GM23248 (cell line): Measurements from ENCODE around the gene SLC35F3. TPM values are rescaled to one million over a fixed set of nuclear protein-coding genes. Genes with fewer than 3 reads are reported as not detected.

Experiments
- DNase-seq: peaks from one replicate; pipeline ENCODE4 v3.0.0-alpha.2; 2015
- H2AFZ ChIP-seq: fragments of 200-600 bp; sonication (generic); 2 replicates; pipeline ENCODE4 v1.6.1; 2016; ENCODE audit warnings: antibody characterized with exemption
- H3F3A ChIP-seq: fragments of 200-600 bp; sonication (generic); 2 replicates; pipeline ENCODE4 v1.6.1; 2016; ENCODE audit warnings: mild to moderate bottlenecking, antibody characterized with exemption, mixed run types; ENCODE audit not compliant: insufficient read depth
- H3K27ac ChIP-seq: fragments of 200-600 bp; sonication (generic); 2 replicates; pipeline ENCODE4 v1.5.1; 2016; ENCODE audit warnings: mild to moderate bottlenecking
- H3K27me3 ChIP-seq: fragments of 200-600 bp; sonication (generic); replicated peaks from 2 replicates; pipeline ENCODE4 v1.6.1; 2016; ENCODE audit warnings: mild to moderate bottlenecking; ENCODE audit not compliant: insufficient read depth
- H3K36me3 ChIP-seq: fragments of 200-600 bp; sonication (generic); 2 replicates; pipeline ENCODE4 v1.6.1; 2016; ENCODE audit warnings: low read depth, mild to moderate bottlenecking
- H3K4me1 ChIP-seq: fragments of 200-600 bp; sonication (generic); 2 replicates; pipeline ENCODE4 v1.6.1; 2016; ENCODE audit warnings: mild to moderate bottlenecking; ENCODE audit not compliant: insufficient read depth
- H3K4me2 ChIP-seq: fragments of 200-600 bp; sonication (generic); one replicate; pipeline ENCODE4 v1.6.1; 2016; ENCODE audit warnings: mild to moderate bottlenecking; ENCODE audit not compliant: unreplicated experiment
- H3K4me3 ChIP-seq: fragments of 200-600 bp; sonication (generic); 2 replicates; pipeline ENCODE4 v1.5.1; 2016; ENCODE audit warnings: mild to moderate bottlenecking
- H3K79me2 ChIP-seq: fragments of 200-600 bp; sonication (generic); 2 replicates; pipeline ENCODE4 v1.6.1; 2016; ENCODE audit warnings: mild to moderate bottlenecking; ENCODE audit not compliant: insufficient read depth
- H3K9ac ChIP-seq: fragments of 200-600 bp; sonication (generic); 2 replicates; pipeline ENCODE4 v1.6.1; 2016; ENCODE audit warnings: mild to moderate bottlenecking
- H3K9me2 ChIP-seq: fragments of 200-600 bp; sonication (generic); 2 replicates; pipeline ENCODE4 v1.6.1; 2016; ENCODE audit warnings: mixed run types, mild to moderate bottlenecking, moderate library complexity; ENCODE audit not compliant: insufficient read depth
- H3K9me3 ChIP-seq: fragments of 200-600 bp; sonication (generic); one replicate; pipeline ENCODE4 v1.6.1; 2017; ENCODE audit warnings: low read depth
- H4K20me1 ChIP-seq: fragments of 200-600 bp; sonication (generic); 2 replicates; pipeline ENCODE4 v1.6.0; 2016; ENCODE audit not compliant: insufficient read depth
- EZH2 ChIP-seq: fragments of 200-600 bp; sonication (generic); IDR thresholded peaks from 2 replicates; pipeline ENCODE4 v1.6.1; 2018; ENCODE audit warnings: antibody characterized with exemption, mild to moderate bottlenecking; ENCODE audit not compliant: insufficient read depth, poor library complexity, severe bottlenecking
- EZH2phosphoT487 ChIP-seq: fragments of 200-600 bp; sonication (generic); IDR thresholded peaks from 2 replicates; pipeline ENCODE4 v1.6.1; 2018; ENCODE audit warnings: antibody characterized with exemption, moderate library complexity, mild to moderate bottlenecking, low read depth; ENCODE audit not compliant: insufficient read depth
- WGBS, 2 experiments: methylation state at CpG; one replicate each; pipeline ENCODE4 v1.1.6; 2015 to 2017; ENCODE audit warnings: low lambda C conversion rate in 2 of 2, low coverage in 1 of 2; ENCODE audit errors: missing lambda C conversion rate in 2 of 2; 5-methylcytosine and 5-hydroxymethylcytosine counted together
- in situ Hi-C: fragments of 300-500 bp; cut with MboI; formaldehyde crosslinking; loops from 2 replicates; pipeline ENCODE4 v1.15.0; 2020
- polyA plus RNA-seq: library from polyadenylated mRNA; unstranded; fragments of >200 nt; fragmentation: Nextera tagmentation; extraction: Ambion mirVana; gene quantifications from 2 replicates; pipeline ENCODE4 v1.2.1, GENCODE V29; 2016
- total RNA-seq: library from RNA; depleted of rRNA; stranded (reverse); fragments of >200 nt; shearing (Covaris generic); gene quantifications from 2 replicates; pipeline ENCODE4 v1.2.3, GENCODE V29; 2014

The SLC35F3 gene
- total and polyA plus RNA-seq, 2 experiments from 2014 or later: 0.43 to 1.3 TPM

DNA sequence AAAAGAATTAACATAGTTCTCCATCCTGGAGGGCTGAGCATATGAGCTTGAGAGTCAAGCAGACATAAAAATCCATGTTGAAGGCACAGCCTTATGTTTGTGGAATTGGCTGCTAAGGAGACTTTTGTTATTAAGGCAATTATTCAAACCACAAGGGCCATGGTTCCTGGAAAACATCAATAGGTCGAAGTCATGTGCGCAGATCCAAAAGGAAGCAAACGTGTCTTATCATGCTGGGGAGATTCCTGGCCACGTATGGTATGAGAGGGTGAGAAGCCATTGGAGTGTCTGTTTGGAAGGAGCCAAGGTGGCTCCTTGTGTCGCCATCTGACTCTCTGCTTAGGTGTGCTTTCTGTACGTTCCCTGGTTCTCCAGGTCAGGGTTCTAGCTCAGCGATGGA, 406.9 kb downstream of the SLC35F3 start:
- in situ Hi-C loops: no loop called here
- H3K27me3 ChIP-seq: no peaks in the 10 kb centered on the region
- TF ChIP-seq EZH2 (no peak), EZH2phosphoT487 (no peak)

DNA sequence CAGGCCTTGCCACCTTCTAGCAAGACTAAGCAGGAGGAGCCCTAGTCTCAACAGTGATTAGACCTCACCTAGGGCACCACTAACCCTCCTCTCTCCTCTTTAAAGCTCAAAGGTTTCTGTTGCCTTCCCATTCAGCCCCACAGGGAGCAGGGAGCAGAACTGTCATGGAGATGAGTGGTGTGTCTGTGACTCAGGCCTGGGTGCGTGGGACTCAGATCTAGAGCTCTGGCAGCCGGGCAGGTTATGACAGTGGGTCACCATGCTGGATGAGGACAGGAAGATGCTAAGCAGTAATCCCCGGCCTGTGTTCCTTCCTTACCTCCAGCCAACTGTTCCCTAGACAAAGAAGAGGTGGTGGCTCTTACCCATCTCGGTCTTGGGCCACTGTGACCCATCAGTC, 408.7 kb downstream of the SLC35F3 start:
- Histone ChIP-seq H4K20me1 (no peaks in the 10 kb centered on the region), H3K9me3 (no peaks in the 10 kb centered on the region), H3K79me2 (no peaks in the 10 kb centered on the region), H3K9me2 (no peaks in the 10 kb centered on the region), H3K4me1 (peaks cover 21% of the 10 kb centered on the region), H3K27me3 (no peaks in the 10 kb centered on the region; the same call in 1 of the 2 replicates), H3F3A (peaks cover 13% of the 10 kb centered on the region; the same call in 1 of the 2 replicates), H2AFZ (no peak overlapping the region), H3K4me2 (no peak overlapping the region), H3K4me3 (no peak overlapping the region), H3K9ac (no peak overlapping the region), H3K36me3 (no peaks in the 10 kb centered on the region), H3K27ac (no peak overlapping the region)
- in situ Hi-C loops: no loop called here
- no peak for TF ChIP-seq EZH2
- TF ChIP-seq EZH2phosphoT487: no peak
- WGBS, 2 experiments: 57 to 63% methylated on average over 4 of the region's 4 CpGs
- DNase-seq: peak; percentile 51

More for the DNA sequence above, 406.9 kb downstream of the SLC35F3 start:
- no peak overlapping the region for H2AFZ ChIP-seq
- H3K9me3 ChIP-seq: no peaks in the 10 kb centered on the region
- peaks cover 13% of the 10 kb centered on the region; the same call in 1 of the 2 replicates for H3F3A ChIP-seq
- no peak overlapping the region for H3K27ac ChIP-seq
- H3K9me2 ChIP-seq: no peaks in the 10 kb centered on the region
- peaks cover 21% of the 10 kb centered on the region for H3K4me1 ChIP-seq
- DNase-seq: no peak
- H3K36me3 ChIP-seq: no peaks in the 10 kb centered on the region
- 73 to 79% methylated on average over 7 of the region's 7 CpGs for WGBS, 2 experiments
- H3K4me3 ChIP-seq: no peak overlapping the region
- no peak overlapping the region for H3K9ac ChIP-seq
- H3K79me2 ChIP-seq: no peaks in the 10 kb centered on the region
- no peak overlapping the region for H3K4me2 ChIP-seq
- no peaks in the 10 kb centered on the region for H4K20me1 ChIP-seq

DNA sequence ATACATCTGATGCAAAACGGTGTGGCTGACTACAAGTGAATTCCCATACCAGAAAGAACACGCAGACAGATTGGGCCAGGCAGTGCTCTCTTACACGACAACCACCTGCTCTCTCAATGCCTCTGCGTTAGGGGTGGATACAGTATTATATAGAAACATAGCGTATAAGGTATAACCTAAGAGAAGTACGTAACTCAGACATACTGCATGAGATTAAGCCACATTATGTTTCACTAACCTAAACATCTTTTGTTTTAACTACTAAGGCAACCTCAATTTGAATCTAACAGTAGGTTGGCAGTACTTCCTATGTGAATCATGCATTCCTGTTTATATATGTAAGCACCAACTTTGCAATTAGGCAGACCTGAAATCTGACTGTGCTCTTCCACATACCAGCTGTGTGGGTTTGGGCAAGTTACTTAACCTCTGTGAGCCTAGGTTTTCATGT, 410.6 kb downstream of the SLC35F3 start:
- Histone ChIP-seq H3K36me3 (no peaks in the 10 kb centered on the region), H2AFZ (no peak overlapping the region), H3K27ac (no peak overlapping the region), H3K27me3 (peaks cover 4% of the 10 kb centered on the region), H3K9me3 (no peaks in the 10 kb centered on the region), H3K9ac (no peak overlapping the region), H3K4me1 (peaks cover 20% of the 10 kb centered on the region), H3K79me2 (no peaks in the 10 kb centered on the region), H3K4me3 (no peak overlapping the region), H3K9me2 (no peaks in the 10 kb centered on the region), H4K20me1 (no peaks in the 10 kb centered on the region), H3F3A (peaks cover 13% of the 10 kb centered on the region; the same call in 1 of the 2 replicates), H3K4me2 (no peak overlapping the region)
- DNase-seq: peak; percentile 79
- WGBS, 2 experiments: 80 to 83% methylated on average over 6 of the region's 6 CpGs
- TF ChIP-seq EZH2 (no peak), EZH2phosphoT487 (no peak)
- in situ Hi-C loops: no loop called here

DNA sequence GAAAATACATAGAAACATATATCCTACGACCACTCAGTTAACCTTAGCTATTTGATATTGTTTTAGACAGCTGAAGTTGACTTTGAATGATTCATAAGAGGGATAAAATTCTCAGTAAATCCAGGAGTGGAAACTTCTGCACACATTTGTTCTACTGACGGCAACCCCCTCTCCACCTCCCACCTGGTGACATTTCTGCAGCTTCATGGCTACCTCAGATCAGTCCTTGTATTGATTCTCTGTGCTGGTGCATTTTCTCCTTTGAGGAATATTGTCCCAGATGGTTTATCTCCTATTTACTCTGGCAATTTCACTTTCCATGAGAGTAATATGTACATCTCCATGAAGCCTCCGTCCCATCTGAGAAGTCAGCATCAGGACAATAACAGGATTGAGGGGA, 411.1 kb downstream of the SLC35F3 start:
- H3K9me3 ChIP-seq: no peaks in the 10 kb centered on the region
- no peak for TF ChIP-seq EZH2
- TF ChIP-seq EZH2phosphoT487: no peak
- DNase-seq: no peak
- H3K9ac ChIP-seq: no peak overlapping the region
- peak overlapping the region; percentile 13 for H3K4me2 ChIP-seq
- peaks cover 4% of the 10 kb centered on the region for H3K27me3 ChIP-seq
- H3K4me1 ChIP-seq: peaks cover 15% of the 10 kb centered on the region
- H3K79me2 ChIP-seq: no peaks in the 10 kb centered on the region
- H3F3A ChIP-seq: peaks cover 13% of the 10 kb centered on the region; the same call in 1 of the 2 replicates
- no peak overlapping the region for H2AFZ ChIP-seq
- in situ Hi-C loops: no loop called here
- H3K4me3 ChIP-seq: no peak overlapping the region
- H3K9me2 ChIP-seq: no peaks in the 10 kb centered on the region
- H3K27ac ChIP-seq: no peak overlapping the region
- WGBS, 2 experiments: 65 to 71% methylated on average over 3 of the region's 3 CpGs
- H3K36me3 ChIP-seq: no peaks in the 10 kb centered on the region
- H4K20me1 ChIP-seq: no peaks in the 10 kb centered on the region
